ENCODE data around the gene ALDH8A1. TPM values are rescaled to one million over a fixed set of nuclear protein-coding genes. Genes with fewer than 3 reads are reported as not detected.

Gene ALDH8A1
- under 1 TPM; 0.53 to 0.64 TPM for total RNA-seq

GRCh38 chr6:134949927-134950326 is at the start of gene ALDH8A1:
Gene ALDH8A1 (minus strand): TSS chr6:134950101. CDS start chr6:134950053, 48 bp downstream.
- Histone ChIP-seq H3K4me3 (no peak within 1 kb of the TSS), H3K27ac (no peak within 1 kb of the TSS), H3K9ac (ENCODE audit: low read depth in 2 of 2, low read length in 2 of 2) (no peak within 1 kb of the TSS), H3K9me3 (no peaks in the 10 kb centered on the region), H3K27me3 (no peaks in the 10 kb centered on the region), H3K4me1 (peaks cover 3% of the 10 kb centered on the region), H3K36me3 (no peaks in the 10 kb centered on the region)
- no peak for DNase-seq
- TF ChIP-seq CTCF (IDR thresholded peaks at IDR 0.05) = no peak
- intact Hi-C loops (cut with DNase I) = no loop called here

GRCh38 chr6:134999107-134999506 is 49.2 kb upstream of the ALDH8A1 start:
- H3K36me3 ChIP-seq = no peaks in the 10 kb centered on the region
- no peaks in the 10 kb centered on the region for H3K27me3 ChIP-seq
- H3K27ac ChIP-seq = no peak overlapping the region
- H3K4me1 ChIP-seq = no peaks in the 10 kb centered on the region
- DNase-seq = no peak
- no peak overlapping the region for H3K4me3 ChIP-seq
- intact Hi-C loops (cut with DNase I) = no loop called here
- no peak overlapping the region for H3K9ac ChIP-seq (ENCODE audit: low read depth in 2 of 2, low read length in 2 of 2)
- no peak for TF ChIP-seq CTCF (IDR thresholded peaks at IDR 0.05)
- no peaks in the 10 kb centered on the region for H3K9me3 ChIP-seq

- Histone ChIP-seq H3K36me3 (no peaks in the 10 kb centered on the region), H3K9me3 (no peaks in the 10 kb centered on the region), H3K4me3 (no peak overlapping the region), H3K27me3 (no peaks in the 10 kb centered on the region), H3K27ac (no peak overlapping the region), H3K4me1 (no peaks in the 10 kb centered on the region), H3K9ac (ENCODE audit: low read depth in 2 of 2, low read length in 2 of 2) (no peak overlapping the region)
- intact Hi-C loops (cut with DNase I) = no loop called here
- no peak for TF ChIP-seq CTCF (IDR thresholded peaks at IDR 0.05)
- no peak for DNase-seq
Observed at GRCh38 chr6:134997133-134997995, 47.5 kb upstream of the ALDH8A1 start.

GRCh38 chr6:134995536-134995935 is 45.6 kb upstream of the ALDH8A1 start:
- Histone ChIP-seq H3K9ac (ENCODE audit: low read depth in 2 of 2, low read length in 2 of 2) (no peak overlapping the region), H3K27ac (no peak overlapping the region), H3K4me3 (no peak overlapping the region), H3K27me3 (no peaks in the 10 kb centered on the region), H3K36me3 (no peaks in the 10 kb centered on the region), H3K4me1 (no peaks in the 10 kb centered on the region), H3K9me3 (no peaks in the 10 kb centered on the region)
- TF ChIP-seq CTCF (IDR thresholded peaks at IDR 0.05) = no peak
- intact Hi-C loops (cut with DNase I) = no loop called here
- no peak for DNase-seq

GRCh38 chr6:134994431-134994830 is 44.5 kb upstream of the ALDH8A1 start:
- Histone ChIP-seq H3K9ac (ENCODE audit: low read depth in 2 of 2, low read length in 2 of 2) (no peak overlapping the region), H3K36me3 (no peaks in the 10 kb centered on the region), H3K4me3 (no peak overlapping the region), H3K27me3 (no peaks in the 10 kb centered on the region), H3K4me1 (no peaks in the 10 kb centered on the region), H3K9me3 (no peaks in the 10 kb centered on the region), H3K27ac (no peak overlapping the region)
- DNase-seq = no peak
- intact Hi-C loops (cut with DNase I) = no loop called here
- TF ChIP-seq CTCF (IDR thresholded peaks at IDR 0.05) = no peak

Measured in colonic mucosa (tissue), 4 donors.